ENCODE data around the gene PNMA6E. TPM values are rescaled to one million over a fixed set of nuclear protein-coding genes. Genes with fewer than 3 reads are reported as not detected.
A peak's percentile ranks its signal among the peaks of the same experiment; 100 is the strongest.

PNMA6E gene
- total and polyA plus RNA-seq, 9 of the 15 experiments (the other 6 are each of a cell fraction or from before 2014, with no cell fraction given) = 0.03 TPM; not detected in 8

DNA sequence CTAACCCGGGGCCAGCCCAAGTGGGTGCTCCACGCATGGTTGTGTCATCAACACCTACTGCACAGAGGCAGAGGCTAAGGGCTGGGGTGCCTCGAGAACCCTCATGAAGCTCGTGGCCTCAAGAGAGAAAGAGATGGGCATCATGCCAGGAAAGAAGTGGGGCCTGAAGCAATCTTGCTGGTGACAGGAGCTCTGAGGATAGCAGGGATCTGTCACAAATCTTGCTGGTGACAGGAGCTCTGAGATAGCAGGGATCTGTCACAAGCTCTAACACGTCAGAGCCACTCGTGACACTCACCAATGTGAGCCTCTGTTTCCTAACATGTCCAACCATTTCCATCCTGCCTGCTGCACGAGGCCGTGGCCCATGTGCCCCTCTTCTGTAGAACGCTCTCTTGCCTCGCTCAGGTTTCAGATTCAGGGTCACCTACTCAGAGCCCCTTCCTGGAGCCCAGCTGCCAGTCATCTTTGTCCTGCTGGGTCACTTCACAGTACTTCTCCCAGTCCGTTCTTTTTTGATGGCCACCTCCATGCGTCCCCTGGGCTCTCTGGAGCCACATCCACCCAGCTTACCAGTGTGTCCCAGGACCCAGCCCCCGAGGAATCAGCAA, 21.1 kb downstream of the PNMA6E start (continued):
- TF ChIP-seq PPARD (CRISPR knock-in tag; IDR thresholded peaks at IDR 0.05) (no peak), HMG20A (CRISPR knock-in tag; conservative IDR thresholded peaks at IDR 0.05) (no peak), CBX2 (IDR thresholded peaks at IDR 0.05; ENCODE audit: insufficient read depth, low read length, poor library complexity, severe bottlenecking) (no peak), KAT8 (IDR thresholded peaks at IDR 0.05; ENCODE audit: low read depth) (no peak), ZNF589 (CRISPR knock-in tag; IDR thresholded peaks at IDR 0.05; ENCODE audit: low read depth) (peak; percentile 84), TCFL5 (CRISPR knock-in tag; conservative IDR thresholded peaks at IDR 0.05) (0 out of 2 replicates have a peak, but pooled peaks have one; percentile 39), HNRNPL (IDR thresholded peaks at IDR 0.05; ENCODE audit: low read depth, low read length) (no peak), E2F6 (IDR thresholded peaks at IDR 0.05; ENCODE audit: borderline replicate concordance in 1 of 2, extremely low read depth in 1 of 2, insufficient read depth in 1 of 2, insufficient read length in 1 of 2, low read depth in 1 of 2, low read length in 1 of 2, poor library complexity in 1 of 2, severe bottlenecking in 1 of 2) (peak; percentile 41 to 43), SP1 (CRISPR knock-in tag; IDR thresholded peaks at IDR 0.05) (no peak), CBFA2T3 (IDR thresholded peaks at IDR 0.05) (peak; percentile 54), ZNF184 (CRISPR knock-in tag; IDR thresholded peaks at IDR 0.05) (no peak), NCOA4 (IDR thresholded peaks at IDR 0.05; ENCODE audit: partially characterized antibody) (no peak), NR3C1 (CRISPR knock-in tag; IDR thresholded peaks at IDR 0.05) (no peak), SETDB1 (IDR thresholded peaks at IDR 0.05; ENCODE audit: low read length) (no peak), SMAD3 (CRISPR knock-in tag; conservative IDR thresholded peaks at IDR 0.05) (no peak), ZNF79 (CRISPR knock-in tag; IDR thresholded peaks at IDR 0.05; ENCODE audit: low read depth) (0 out of 2 replicates have a peak, but pooled peaks have one; percentile 11), ZNF717 (CRISPR knock-in tag; IDR thresholded peaks at IDR 0.05) (no peak), POLR2G (IDR thresholded peaks at IDR 0.05; ENCODE audit: low read depth, low read length) (no peak), MNT (conservative IDR thresholded peaks at IDR 0.05) (0 out of 4 replicates have a peak, but pooled peaks of 1 of the 2 experiments have one; percentile 47)
- TF ChIP-seq, protein P1, sequence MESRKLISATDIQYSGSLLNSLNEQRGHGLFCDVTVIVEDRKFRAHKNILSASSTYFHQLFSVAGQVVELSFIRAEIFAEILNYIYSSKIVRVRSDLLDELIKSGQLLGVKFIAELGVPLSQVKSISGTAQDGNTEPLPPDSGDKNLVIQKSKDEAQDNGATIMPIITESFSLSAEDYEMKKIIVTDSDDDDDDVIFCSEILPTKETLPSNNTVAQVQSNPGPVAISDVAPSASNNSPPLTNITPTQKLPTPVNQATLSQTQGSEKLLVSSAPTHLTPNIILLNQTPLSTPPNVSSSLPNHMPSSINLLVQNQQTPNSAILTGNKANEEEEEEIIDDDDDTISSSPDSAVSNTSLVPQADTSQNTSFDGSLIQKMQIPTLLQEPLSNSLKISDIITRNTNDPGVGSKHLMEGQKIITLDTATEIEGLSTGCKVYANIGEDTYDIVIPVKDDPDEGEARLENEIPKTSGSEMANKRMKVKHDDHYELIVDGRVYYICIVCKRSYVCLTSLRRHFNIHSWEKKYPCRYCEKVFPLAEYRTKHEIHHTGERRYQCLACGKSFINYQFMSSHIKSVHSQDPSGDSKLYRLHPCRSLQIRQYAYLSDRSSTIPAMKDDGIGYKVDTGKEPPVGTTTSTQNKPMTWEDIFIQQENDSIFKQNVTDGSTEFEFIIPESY (CRISPR knock-in tag; IDR thresholded peaks at IDR 0.05) = no peak
- TF ChIP-seq, protein P2, sequence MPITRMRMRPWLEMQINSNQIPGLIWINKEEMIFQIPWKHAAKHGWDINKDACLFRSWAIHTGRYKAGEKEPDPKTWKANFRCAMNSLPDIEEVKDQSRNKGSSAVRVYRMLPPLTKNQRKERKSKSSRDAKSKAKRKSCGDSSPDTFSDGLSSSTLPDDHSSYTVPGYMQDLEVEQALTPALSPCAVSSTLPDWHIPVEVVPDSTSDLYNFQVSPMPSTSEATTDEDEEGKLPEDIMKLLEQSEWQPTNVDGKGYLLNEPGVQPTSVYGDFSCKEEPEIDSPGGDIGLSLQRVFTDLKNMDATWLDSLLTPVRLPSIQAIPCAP (CRISPR knock-in tag; IDR thresholded peaks at IDR 0.05; ENCODE audit: borderline replicate concordance) = no peak
- TF ChIP-seq, protein P3, sequence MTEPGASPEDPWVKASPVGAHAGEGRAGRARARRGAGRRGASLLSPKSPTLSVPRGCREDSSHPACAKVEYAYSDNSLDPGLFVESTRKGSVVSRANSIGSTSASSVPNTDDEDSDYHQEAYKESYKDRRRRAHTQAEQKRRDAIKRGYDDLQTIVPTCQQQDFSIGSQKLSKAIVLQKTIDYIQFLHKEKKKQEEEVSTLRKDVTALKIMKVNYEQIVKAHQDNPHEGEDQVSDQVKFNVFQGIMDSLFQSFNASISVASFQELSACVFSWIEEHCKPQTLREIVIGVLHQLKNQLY (CRISPR knock-in tag; conservative IDR thresholded peaks at IDR 0.05) = no peak

Measured in K562 (cell line).